Activated naive CD4-positive, alpha-beta T cell treated with anti-CD3 and anti-CD28 coated beads, Interleukin-2, amount 50 U/mL, for 24 hours (primary cell): Measurements from ENCODE around the gene UST.
"Not testable (repeated sequence)": the region's sequence is repeated elsewhere in the genome, so short reads cannot be mapped to it uniquely, and the experiment has no call there.

ENCODE experiments used
- H3K27ac Mint-ChIP-seq: one replicate; pipeline ENCODE4 v1.8.0; 2021; ENCODE audit warnings: mild to moderate bottlenecking, mixed read lengths
- H3K27me3 Mint-ChIP-seq: one replicate; pipeline ENCODE4 v1.8.0; 2021; ENCODE audit warnings: mixed read lengths
- H3K36me3 Mint-ChIP-seq: one replicate; pipeline ENCODE4 v1.8.0; 2021; ENCODE audit warnings: mixed read lengths
- H3K4me1 Mint-ChIP-seq: one replicate; pipeline ENCODE4 v1.8.0; 2021; ENCODE audit warnings: mixed read lengths
- H3K4me3 Mint-ChIP-seq: one replicate; pipeline ENCODE4 v1.8.0; 2021; ENCODE audit warnings: mild to moderate bottlenecking, mixed read lengths
- H3K9me3 Mint-ChIP-seq: one replicate; pipeline ENCODE4 v1.8.0; 2021; ENCODE audit warnings: mixed read lengths

UST gene

GRCh38 chr6:148974351-148974750 lies 227.5 kb downstream of the UST start:
- Mint-ChIP-seq H3K9me3 (no peaks in the 10 kb centered on the region), H3K36me3 (no peaks in the 10 kb centered on the region), H3K4me3 (no peak overlapping the region), H3K27ac (no peak overlapping the region), H3K4me1 (peaks cover 5% of the 10 kb centered on the region), H3K27me3 (peaks cover 27% of the 10 kb centered on the region)

GRCh38 chr6:148978298-148978697 lies 231.5 kb downstream of the UST start:
- not testable (repeated sequence) for H3K4me3 Mint-ChIP-seq, H3K4me1 Mint-ChIP-seq, H3K27ac Mint-ChIP-seq, H3K36me3 Mint-ChIP-seq, H3K9me3 Mint-ChIP-seq
- peaks cover 12% of the 10 kb centered on the region for H3K27me3 Mint-ChIP-seq

- Mint-ChIP-seq H3K27ac (no peak overlapping the region), H3K4me3 (no peak overlapping the region), H3K27me3 (peaks cover 6% of the 10 kb centered on the region), H3K4me1 (no peaks in the 10 kb centered on the region), H3K9me3 (no peaks in the 10 kb centered on the region), H3K36me3 (no peaks in the 10 kb centered on the region)
Measured at GRCh38 chr6:148979014-148979901, 232.4 kb downstream of the UST start.

DNA sequence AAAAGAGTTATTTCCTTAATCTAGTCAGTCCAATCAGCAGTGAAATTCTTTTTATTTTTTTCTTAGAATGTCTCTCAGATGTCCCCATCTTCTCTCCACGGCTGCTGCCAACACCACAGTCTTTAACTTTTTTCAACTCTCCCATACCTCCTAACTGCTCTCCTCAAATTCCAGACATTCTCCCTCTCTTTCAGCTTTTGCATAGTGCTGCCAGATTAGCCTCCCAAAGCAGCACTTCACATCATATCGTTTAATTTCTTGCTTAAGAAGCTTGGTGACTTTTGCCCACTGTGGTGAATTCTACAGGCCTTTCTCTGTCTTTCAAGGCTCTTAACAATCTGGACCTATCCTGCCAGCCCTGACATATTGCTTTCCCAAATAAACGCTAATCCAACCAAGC lies 233.4 kb downstream of the UST start:
- no peak overlapping the region for H3K27ac Mint-ChIP-seq
- no peaks in the 10 kb centered on the region for H3K36me3 Mint-ChIP-seq
- H3K4me1 Mint-ChIP-seq, result no peaks in the 10 kb centered on the region
- peaks cover 5% of the 10 kb centered on the region for H3K27me3 Mint-ChIP-seq
- H3K9me3 Mint-ChIP-seq, result no peaks in the 10 kb centered on the region
- no peak overlapping the region for H3K4me3 Mint-ChIP-seq

GRCh38 chr6:148981515-148981914 lies 234.7 kb downstream of the UST start:
- no peaks in the 10 kb centered on the region for H3K9me3 Mint-ChIP-seq
- H3K27me3 Mint-ChIP-seq, result peaks cover 1% of the 10 kb centered on the region
- H3K4me1 Mint-ChIP-seq, result no peaks in the 10 kb centered on the region
- no peak overlapping the region for H3K4me3 Mint-ChIP-seq
- no peaks in the 10 kb centered on the region for H3K36me3 Mint-ChIP-seq
- no peak overlapping the region for H3K27ac Mint-ChIP-seq

DNA sequence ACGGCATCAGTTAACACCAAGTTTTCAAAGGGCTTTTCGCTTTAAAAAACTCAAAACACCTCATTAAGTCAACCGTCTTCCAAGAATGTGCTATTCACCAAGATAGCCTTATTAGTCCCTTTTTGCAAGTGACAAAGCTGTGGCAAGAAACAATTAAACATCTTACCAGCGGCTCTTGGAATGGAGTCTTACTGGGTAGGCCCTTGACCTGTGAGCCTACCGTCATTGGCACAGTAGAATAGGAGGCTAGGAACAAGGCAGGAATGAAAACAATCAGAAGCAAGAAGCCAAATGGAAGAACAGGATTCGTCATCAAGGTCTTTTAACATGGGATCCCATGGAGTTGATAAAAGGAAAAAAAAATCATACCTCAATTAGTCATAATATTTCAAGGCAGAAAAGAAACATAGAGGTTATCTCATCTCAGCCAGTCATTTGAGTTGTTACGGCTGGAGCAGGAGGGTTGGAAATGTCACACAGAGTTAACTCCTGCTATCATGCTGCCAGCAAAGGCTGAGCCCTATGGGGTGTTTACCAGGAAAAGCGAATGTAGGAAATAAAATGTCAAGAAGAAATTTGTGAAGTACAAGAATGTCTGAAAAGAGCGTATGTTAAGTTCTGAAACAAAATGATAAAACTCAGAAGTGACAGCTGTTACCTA lies 236.4 kb downstream of the UST start:
- Mint-ChIP-seq H3K36me3 (no peaks in the 10 kb centered on the region), H3K27me3 (no peaks in the 10 kb centered on the region)

DNA sequence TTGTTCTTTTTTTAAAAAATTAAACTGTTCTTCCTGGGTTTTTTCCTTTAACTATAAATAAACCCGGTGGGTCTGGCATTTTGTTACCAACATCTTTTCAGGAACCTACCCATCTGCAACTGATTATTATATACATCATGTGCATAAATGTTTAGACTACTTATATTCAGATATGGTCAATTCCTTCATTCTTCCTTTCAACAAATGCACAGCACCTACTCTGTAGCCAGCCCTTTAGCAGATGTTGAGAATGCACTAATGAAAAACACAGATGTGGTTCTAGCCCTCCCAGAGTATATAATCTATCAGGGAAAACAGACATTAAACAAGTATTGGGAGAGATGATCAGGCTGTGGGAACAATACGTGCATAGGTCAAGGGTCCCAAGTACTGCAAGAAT lies 237.1 kb downstream of the UST start:
- no peaks in the 10 kb centered on the region for H3K9me3 Mint-ChIP-seq
- no peaks in the 10 kb centered on the region for H3K27me3 Mint-ChIP-seq
- H3K27ac Mint-ChIP-seq, result no peak overlapping the region
- H3K36me3 Mint-ChIP-seq, result no peaks in the 10 kb centered on the region
- no peaks in the 10 kb centered on the region for H3K4me1 Mint-ChIP-seq
- H3K4me3 Mint-ChIP-seq, result no peak overlapping the region

More for the DNA sequence above, 236.4 kb downstream of the UST start:
- Mint-ChIP-seq H3K4me1 (no peaks in the 10 kb centered on the region), H3K9me3 (no peaks in the 10 kb centered on the region), H3K27ac (no peak overlapping the region), H3K4me3 (no peak overlapping the region)

DNA sequence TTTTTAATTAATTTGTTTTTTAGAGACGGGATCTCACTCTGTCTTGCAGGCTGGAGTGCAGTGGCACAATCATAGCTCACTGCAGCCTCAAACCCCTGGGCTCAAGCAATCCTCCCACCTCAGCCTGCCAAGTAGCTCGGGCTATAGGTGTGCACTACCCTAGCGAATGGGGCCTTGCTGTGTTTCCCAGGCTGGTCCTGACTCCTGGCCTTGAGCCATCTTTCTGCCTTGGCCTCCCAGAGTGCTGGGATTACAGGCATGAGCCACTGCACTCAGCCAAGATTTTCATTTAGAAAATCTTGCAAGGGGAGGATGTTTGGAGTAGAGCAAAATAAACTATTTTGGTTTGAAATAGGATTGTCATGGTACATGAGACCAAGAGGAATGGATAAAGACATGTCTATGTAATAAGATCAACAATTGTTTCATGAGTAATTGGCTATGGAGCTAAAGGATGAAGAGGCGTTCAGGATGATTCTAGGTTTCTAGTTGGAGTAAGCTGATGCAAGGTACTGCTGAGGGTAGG lies 237.8 kb downstream of the UST start:
- H3K27ac Mint-ChIP-seq, result no peak overlapping the region
- H3K36me3 Mint-ChIP-seq, result no peaks in the 10 kb centered on the region
- no peaks in the 10 kb centered on the region for H3K27me3 Mint-ChIP-seq
- H3K9me3 Mint-ChIP-seq, result no peaks in the 10 kb centered on the region
- no peaks in the 10 kb centered on the region for H3K4me1 Mint-ChIP-seq
- H3K4me3 Mint-ChIP-seq, result no peak overlapping the region

- no peaks in the 10 kb centered on the region for H3K4me1 Mint-ChIP-seq
- H3K27me3 Mint-ChIP-seq, result no peaks in the 10 kb centered on the region
- H3K27ac Mint-ChIP-seq, result no peak overlapping the region
- H3K36me3 Mint-ChIP-seq, result no peaks in the 10 kb centered on the region
- H3K9me3 Mint-ChIP-seq, result no peaks in the 10 kb centered on the region
- H3K4me3 Mint-ChIP-seq, result no peak overlapping the region
Measured at GRCh38 chr6:148985499-148985898, 238.7 kb downstream of the UST start.

DNA sequence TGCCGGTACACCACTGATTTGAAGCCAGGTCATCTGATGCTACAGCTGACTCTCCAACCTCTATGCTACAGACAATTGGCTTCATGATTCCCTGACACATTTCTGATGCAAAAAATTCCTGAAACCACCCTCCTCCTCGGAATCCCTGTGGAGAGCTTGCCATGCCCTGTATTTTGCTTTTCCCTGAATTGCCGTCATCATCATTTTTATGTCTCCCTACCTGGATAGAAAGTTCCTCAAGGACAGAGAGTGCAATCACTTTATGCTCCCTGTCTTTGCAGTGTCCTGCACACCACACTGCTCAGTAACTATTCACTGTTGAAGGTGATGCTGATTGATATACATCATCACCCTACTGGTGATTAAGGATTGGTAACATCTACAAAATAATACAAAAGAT lies 239.8 kb downstream of the UST start:
- Mint-ChIP-seq H3K9me3 (no peaks in the 10 kb centered on the region), H3K27me3 (no peaks in the 10 kb centered on the region), H3K4me3 (no peak overlapping the region), H3K27ac (no peak overlapping the region), H3K4me1 (no peaks in the 10 kb centered on the region), H3K36me3 (no peaks in the 10 kb centered on the region)

DNA sequence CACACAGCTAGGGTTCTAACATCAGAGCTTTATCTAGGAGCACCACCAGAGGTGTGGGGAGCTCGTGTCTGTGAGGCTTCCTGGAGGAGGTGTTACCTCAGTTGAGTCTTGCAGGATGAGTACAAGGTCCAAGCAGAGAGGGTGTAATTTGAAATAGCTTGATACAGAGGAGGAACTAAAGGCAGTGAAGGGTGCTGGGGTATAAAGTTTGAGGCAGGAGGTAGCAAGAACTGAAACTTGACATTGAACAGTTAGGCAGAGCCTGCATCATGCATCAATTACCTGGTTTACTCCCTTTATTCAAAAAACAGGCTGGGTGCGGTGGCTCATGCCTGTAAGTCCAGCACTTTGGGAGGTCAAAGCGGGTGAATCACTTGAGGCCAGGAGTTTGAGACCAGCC lies 241.2 kb downstream of the UST start:
- H3K27me3 Mint-ChIP-seq, result no peaks in the 10 kb centered on the region
- no peaks in the 10 kb centered on the region for H3K36me3 Mint-ChIP-seq
- H3K9me3 Mint-ChIP-seq, result no peaks in the 10 kb centered on the region
- no peak overlapping the region for H3K27ac Mint-ChIP-seq
- H3K4me3 Mint-ChIP-seq, result no peak overlapping the region
- H3K4me1 Mint-ChIP-seq, result no peaks in the 10 kb centered on the region

- no peaks in the 10 kb centered on the region for H3K36me3 Mint-ChIP-seq
- no peak overlapping the region for H3K27ac Mint-ChIP-seq
- H3K27me3 Mint-ChIP-seq, result no peaks in the 10 kb centered on the region
- no peaks in the 10 kb centered on the region for H3K9me3 Mint-ChIP-seq
- no peak overlapping the region for H3K4me3 Mint-ChIP-seq
- H3K4me1 Mint-ChIP-seq, result no peaks in the 10 kb centered on the region
Measured at GRCh38 chr6:148989585-148989984, 242.8 kb downstream of the UST start.

- H3K27me3 Mint-ChIP-seq, result no peaks in the 10 kb centered on the region
- H3K4me1 Mint-ChIP-seq, result no peaks in the 10 kb centered on the region
- H3K27ac Mint-ChIP-seq, result no peak overlapping the region
- H3K4me3 Mint-ChIP-seq, result no peak overlapping the region
- H3K36me3 Mint-ChIP-seq, result no peaks in the 10 kb centered on the region
- no peaks in the 10 kb centered on the region for H3K9me3 Mint-ChIP-seq
Measured at GRCh38 chr6:148990403-148990802, 243.6 kb downstream of the UST start.

DNA sequence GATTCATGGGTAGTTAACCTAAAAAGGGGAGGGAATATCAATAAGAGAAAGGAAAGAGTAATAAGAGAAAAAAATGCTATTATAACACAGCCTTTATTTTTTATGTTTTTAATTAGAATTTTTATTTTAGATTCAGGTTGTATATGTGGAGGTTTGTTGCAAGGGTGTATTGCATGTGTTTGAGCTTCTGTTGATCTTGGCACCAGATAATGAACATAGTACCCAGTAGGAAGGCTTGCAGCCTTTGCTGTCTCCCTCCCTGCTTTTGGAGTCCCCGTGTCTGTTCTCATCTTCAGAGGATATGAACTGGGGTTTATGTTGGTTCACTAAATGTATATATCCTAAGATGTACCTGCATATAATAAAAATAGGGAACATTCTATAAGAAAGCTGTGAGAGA lies 250.0 kb downstream of the UST start:
- H3K4me3 Mint-ChIP-seq, result no peak overlapping the region
- peaks cover 3% of the 10 kb centered on the region for H3K27me3 Mint-ChIP-seq
- peaks cover 6% of the 10 kb centered on the region for H3K36me3 Mint-ChIP-seq
- peaks cover 12% of the 10 kb centered on the region for H3K4me1 Mint-ChIP-seq
- no peak overlapping the region for H3K27ac Mint-ChIP-seq
- H3K9me3 Mint-ChIP-seq, result peaks cover 6% of the 10 kb centered on the region

DNA sequence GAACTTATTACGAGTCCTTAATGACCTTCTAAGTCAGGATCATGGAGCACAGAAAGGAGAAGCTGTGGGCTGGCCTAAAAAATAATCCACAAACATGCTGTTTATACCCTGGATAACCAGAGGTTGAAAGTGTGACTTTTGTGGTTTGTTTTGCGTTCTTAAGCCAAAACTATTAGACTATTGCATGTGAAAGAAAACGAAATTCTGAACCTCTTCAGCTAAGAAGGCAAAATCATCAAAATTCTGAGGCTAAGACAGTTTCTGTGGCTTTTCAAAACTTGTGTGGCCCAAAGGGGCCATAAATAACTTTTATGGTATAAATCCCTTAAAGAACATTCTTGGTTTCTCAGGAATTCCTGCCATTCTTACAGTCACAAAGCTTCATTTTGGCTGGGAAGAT lies 251.0 kb downstream of the UST start:
- peaks cover 6% of the 10 kb centered on the region for H3K9me3 Mint-ChIP-seq
- H3K4me3 Mint-ChIP-seq, result no peak overlapping the region
- peaks cover 3% of the 10 kb centered on the region for H3K27me3 Mint-ChIP-seq
- no peak overlapping the region for H3K27ac Mint-ChIP-seq
- H3K4me1 Mint-ChIP-seq, result peaks cover 12% of the 10 kb centered on the region
- peaks cover 8% of the 10 kb centered on the region for H3K36me3 Mint-ChIP-seq

GRCh38 chr6:148998704-148999103 lies 251.9 kb downstream of the UST start:
- H3K27ac Mint-ChIP-seq, result no peak overlapping the region
- peaks cover 3% of the 10 kb centered on the region for H3K27me3 Mint-ChIP-seq
- H3K4me1 Mint-ChIP-seq, result peaks cover 12% of the 10 kb centered on the region
- peaks cover 6% of the 10 kb centered on the region for H3K9me3 Mint-ChIP-seq
- no peak overlapping the region for H3K4me3 Mint-ChIP-seq
- peaks cover 8% of the 10 kb centered on the region for H3K36me3 Mint-ChIP-seq
